Measurements from ENCODE around the gene IFITM5. TPM values are rescaled to one million over a fixed set of nuclear protein-coding genes. Genes with fewer than 3 reads are reported as not detected.
A peak's percentile ranks its signal among the peaks of the same experiment; 100 is the strongest.
"Not testable (repeated sequence)": the region's sequence is repeated elsewhere in the genome, so short reads cannot be mapped to it uniquely, and the experiment has no call there.

The IFITM5 gene
- total RNA-seq, 1 donor from 2014 or later: not detected

GRCh38 chr11:334264-334994, 35.1 kb upstream of the IFITM5 start:
- Mint-ChIP-seq H3K4me3 (ENCODE audit: unreplicated experiment) (no peak overlapping the region), H3K27ac (ENCODE audit: unreplicated experiment) (no peak overlapping the region), H3K4me1 (ENCODE audit: low read depth) (peaks cover 22% of the 10 kb centered on the region), H3K36me3 (ENCODE audit: low read depth) (no peaks in the 10 kb centered on the region), H3K27me3 (ENCODE audit: low read depth) (no peaks in the 10 kb centered on the region), H3K9me3 (ENCODE audit: low read depth) (no peaks in the 10 kb centered on the region)
- TF ChIP-seq CTCF (IDR thresholded peaks at IDR 0.05): no peak
- peak; percentile 24 for DNase-seq (ENCODE audit: low spot score)

GRCh38 chr11:333616-334263, 34.4 kb upstream of the IFITM5 start:
- not testable (repeated sequence) for H3K9me3 Mint-ChIP-seq (ENCODE audit: low read depth); H3K36me3 Mint-ChIP-seq (ENCODE audit: low read depth); H3K4me3 Mint-ChIP-seq (ENCODE audit: unreplicated experiment); H3K27ac Mint-ChIP-seq (ENCODE audit: unreplicated experiment); H3K27me3 Mint-ChIP-seq (ENCODE audit: low read depth)
- peak; percentile 21 for DNase-seq (ENCODE audit: low spot score)
- H3K4me1 Mint-ChIP-seq (ENCODE audit: low read depth): peaks cover 22% of the 10 kb centered on the region

GRCh38 chr11:332651-333480, 33.5 kb upstream of the IFITM5 start:
- DNase-seq (ENCODE audit: low spot score): peak; percentile 85
- Mint-ChIP-seq H3K4me3 (ENCODE audit: unreplicated experiment) (no peak overlapping the region), H3K4me1 (ENCODE audit: low read depth) (peaks cover 22% of the 10 kb centered on the region), H3K27ac (ENCODE audit: unreplicated experiment) (no peak overlapping the region), H3K27me3 (ENCODE audit: low read depth) (no peaks in the 10 kb centered on the region), H3K9me3 (ENCODE audit: low read depth) (no peaks in the 10 kb centered on the region), H3K36me3 (ENCODE audit: low read depth) (no peaks in the 10 kb centered on the region)
- TF ChIP-seq CTCF (IDR thresholded peaks at IDR 0.05): no peak

- Mint-ChIP-seq H3K27me3 (ENCODE audit: low read depth) (no peaks in the 10 kb centered on the region), H3K4me3 (ENCODE audit: unreplicated experiment) (no peak overlapping the region), H3K4me1 (ENCODE audit: low read depth) (peaks cover 24% of the 10 kb centered on the region), H3K36me3 (ENCODE audit: low read depth) (no peaks in the 10 kb centered on the region), H3K27ac (ENCODE audit: unreplicated experiment) (no peak overlapping the region), H3K9me3 (ENCODE audit: low read depth) (no peaks in the 10 kb centered on the region)
- peak; percentile 59 for DNase-seq (ENCODE audit: low spot score)
- TF ChIP-seq CTCF (IDR thresholded peaks at IDR 0.05): no peak
Observed at GRCh38 chr11:331358-332060, 32.2 kb upstream of the IFITM5 start.

GRCh38 chr11:330694-331357, 31.5 kb upstream of the IFITM5 start:
- H3K4me3 Mint-ChIP-seq (ENCODE audit: unreplicated experiment): no peak overlapping the region
- H3K27ac Mint-ChIP-seq (ENCODE audit: unreplicated experiment): no peak overlapping the region
- DNase-seq (ENCODE audit: low spot score): peak; percentile 85
- H3K27me3 Mint-ChIP-seq (ENCODE audit: low read depth): no peaks in the 10 kb centered on the region
- peaks cover 18% of the 10 kb centered on the region for H3K4me1 Mint-ChIP-seq (ENCODE audit: low read depth)
- H3K9me3 Mint-ChIP-seq (ENCODE audit: low read depth): no peaks in the 10 kb centered on the region
- H3K36me3 Mint-ChIP-seq (ENCODE audit: low read depth): no peaks in the 10 kb centered on the region
- no peak for TF ChIP-seq CTCF (IDR thresholded peaks at IDR 0.05)

Measured in chondrocyte (in vitro differentiated cells).